Lower leg skin (tissue), 3 donors: Measurements from ENCODE around the gene LRRC3C.

Experiments used
- CTCF ChIP-seq, 3 donors: fragments of 450-650 bp; IDR thresholded peaks; one replicate each; pipeline ENCODE4 v1.5.1; 2016; ENCODE audit warnings: antibody characterized with exemption in 3 of 3, mild to moderate bottlenecking in 3 of 3, moderate library complexity in 2 of 3
- POLR2A ChIP-seq, 2 donors: fragments of 450-650 bp; IDR thresholded peaks; one replicate each; pipeline ENCODE4 v1.6.1; 2016 to 2017; ENCODE audit warnings: antibody characterized with exemption in 2 of 2, mild to moderate bottlenecking in 1 of 2, moderate library complexity in 1 of 2

- no peak for TF ChIP-seq POLR2A (IDR thresholded peaks at IDR 0.05)
- TF ChIP-seq CTCF (IDR thresholded peaks at IDR 0.05), result no peak
Observed at GRCh38 chr17:39887078-39887477, 40.5 kb upstream of the LRRC3C start.
